Peyer's patch (tissue), 4 donors: ENCODE results near the gene HNRNPLL.

Experiments
- POLR2A ChIP-seq, 2 donors: fragments of 450-650 bp; IDR thresholded peaks; one replicate each; pipeline ENCODE4 v1.5.1; 2017; ENCODE audit warnings: antibody characterized with exemption in 2 of 2, mild to moderate bottlenecking in 2 of 2, moderate library complexity in 2 of 2
- TF ChIP-seq, protein P1 (sequence below), 6 experiments: fragments of 450-650 bp in 4 of 6; fragments of 200-600 bp in 2 of 6; sonication (generic) in 1 of 6; IDR thresholded peaks; one replicate each; pipeline ENCODE4 v1.5.1; 2017 to 2019; ENCODE audit warnings: antibody characterized with exemption in 6 of 6, mild to moderate bottlenecking in 3 of 6, moderate library complexity in 1 of 6

DNA sequence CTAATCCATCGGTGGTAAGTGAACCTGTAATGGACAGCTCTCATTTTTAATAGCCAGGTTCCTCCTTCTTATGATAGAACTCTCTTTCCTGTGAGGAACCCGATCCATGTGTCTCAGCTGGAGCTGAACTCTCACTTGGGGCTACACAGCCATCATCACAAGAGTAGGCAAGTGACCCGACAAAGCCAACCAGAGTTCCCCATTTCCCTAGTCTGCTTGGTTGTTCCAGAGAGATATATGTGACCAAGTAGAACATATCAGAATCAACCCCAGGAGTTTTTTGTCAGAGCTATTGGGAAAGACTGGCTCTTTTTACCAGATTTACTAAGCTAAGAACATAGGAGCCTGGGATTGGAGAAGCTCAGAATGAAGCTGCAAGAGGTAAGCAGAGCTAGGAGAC, 14.6 kb upstream of the HNRNPLL start:
- TF ChIP-seq, protein P1, sequence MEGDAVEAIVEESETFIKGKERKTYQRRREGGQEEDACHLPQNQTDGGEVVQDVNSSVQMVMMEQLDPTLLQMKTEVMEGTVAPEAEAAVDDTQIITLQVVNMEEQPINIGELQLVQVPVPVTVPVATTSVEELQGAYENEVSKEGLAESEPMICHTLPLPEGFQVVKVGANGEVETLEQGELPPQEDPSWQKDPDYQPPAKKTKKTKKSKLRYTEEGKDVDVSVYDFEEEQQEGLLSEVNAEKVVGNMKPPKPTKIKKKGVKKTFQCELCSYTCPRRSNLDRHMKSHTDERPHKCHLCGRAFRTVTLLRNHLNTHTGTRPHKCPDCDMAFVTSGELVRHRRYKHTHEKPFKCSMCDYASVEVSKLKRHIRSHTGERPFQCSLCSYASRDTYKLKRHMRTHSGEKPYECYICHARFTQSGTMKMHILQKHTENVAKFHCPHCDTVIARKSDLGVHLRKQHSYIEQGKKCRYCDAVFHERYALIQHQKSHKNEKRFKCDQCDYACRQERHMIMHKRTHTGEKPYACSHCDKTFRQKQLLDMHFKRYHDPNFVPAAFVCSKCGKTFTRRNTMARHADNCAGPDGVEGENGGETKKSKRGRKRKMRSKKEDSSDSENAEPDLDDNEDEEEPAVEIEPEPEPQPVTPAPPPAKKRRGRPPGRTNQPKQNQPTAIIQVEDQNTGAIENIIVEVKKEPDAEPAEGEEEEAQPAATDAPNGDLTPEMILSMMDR (IDR thresholded peaks at IDR 0.05), result no peak
- no peak for TF ChIP-seq POLR2A (IDR thresholded peaks at IDR 0.05)
